ENCODE results near the gene ABCG4. TPM values are rescaled to one million over a fixed set of nuclear protein-coding genes. Genes with fewer than 3 reads are reported as not detected.
A peak's percentile ranks its signal among the peaks of the same experiment; 100 is the strongest.

Gene ABCG4
- total and polyA plus RNA-seq, 9 of the 15 experiments (the other 6 are each of a cell fraction or from before 2014, with no cell fraction given): 0.03 to 0.11 (median 0.07) TPM; not detected in 4

- TF ChIP-seq CGGBP1 (CRISPR knock-in tag; IDR thresholded peaks at IDR 0.05) (0 out of 2 replicates have a peak, but pooled peaks have one; percentile 57), KLF1 (tag; IDR thresholded peaks at IDR 0.05) (no peak), FOXA3 (CRISPR knock-in tag; conservative IDR thresholded peaks at IDR 0.05 in 1 of 2, IDR thresholded peaks at IDR 0.05 in 1 of 2) (peak in 1 of 2 experiments; percentile 80; a peak in 1 of 4 replicates), NFATC3 (IDR thresholded peaks at IDR 0.05) (no peak), ZNF780A (CRISPR knock-in tag; IDR thresholded peaks at IDR 0.05) (no peak), NELFE (IDR thresholded peaks at IDR 0.05; ENCODE audit: insufficient read depth, insufficient read length) (no peak), GTF3C2 (IDR thresholded peaks at IDR 0.05; ENCODE audit: borderline replicate concordance, extremely low read depth, insufficient read length) (no peak), GTF2A2 (tag; IDR thresholded peaks at IDR 0.05) (no peak), KHSRP (IDR thresholded peaks at IDR 0.05) (0 out of 2 replicates have a peak, but pooled peaks have one; percentile 8), ETS2 (tag; IDR thresholded peaks at IDR 0.05; ENCODE audit: borderline replicate concordance, poor library complexity, severe bottlenecking) (no peak), HINFP (tag; conservative IDR thresholded peaks at IDR 0.05; ENCODE audit: low read depth) (no peak), POLR2B (IDR thresholded peaks at IDR 0.05; ENCODE audit: low read depth, partially characterized antibody) (peak; percentile 84), NCOA2 (IDR thresholded peaks at IDR 0.05; ENCODE audit: partially characterized antibody in 2 of 2) (no peak), ZNF217 (CRISPR knock-in tag; IDR thresholded peaks at IDR 0.05) (peak; percentile 26; the same call in 1 of the 2 replicates), MEIS2 (IDR thresholded peaks at IDR 0.05; ENCODE audit: partially characterized antibody) (peak; percentile 96), CEBPG (CRISPR knock-in tag; IDR thresholded peaks at IDR 0.05) (no peak), CEBPG (tag; conservative IDR thresholded peaks at IDR 0.05 in 1 of 2, IDR thresholded peaks at IDR 0.05 in 1 of 2) (no peak), ATF6 (CRISPR knock-in tag; IDR thresholded peaks at IDR 0.05) (no peak), RCOR1 (IDR thresholded peaks at IDR 0.05; ENCODE audit: borderline replicate concordance in 1 of 2, low read depth in 2 of 2, low read length in 2 of 2) (peak in 1 of 2 experiments; percentile 9; a peak in 1 of 4 replicates), SMAD2 (IDR thresholded peaks at IDR 0.05; ENCODE audit: low read depth, low read length) (no peak)
These were observed 27.6 kb upstream of the ABCG4 start, which contains the start of gene HINFP (continued) for GRCh38 chr11:119121008-119121810.
